ENCODE data around the gene CHST10. TPM values are rescaled to one million over a fixed set of nuclear protein-coding genes. Genes with fewer than 3 reads are reported as not detected.

CHST10 gene
- total RNA-seq, 4 donors from 2014 or later, result 1.1 to 7.8 (median 4.0) TPM

- in situ Hi-C loops (cut with MboI; ENCODE audit: low pct_ligation_motif_present in 1 of 4, low pct_unique_long_range_greater_than_20kb in 1 of 4, low sequenced_read_pairs in 3 of 4), result no loop called here
- Histone ChIP-seq H3K27ac (peak overlapping the region; percentile 73 to 84 (median 78)), H3K4me3 (peak overlapping the region; percentile 54 to 78 (median 68)), H3K36me3 (no peaks in the 10 kb centered on the region), H3K9me3 (no peaks in the 10 kb centered on the region), H3K27me3 (peaks cover 21% of the 10 kb centered on the region), H3K4me1 (peaks cover 0 to 17% (median 6%) of the 10 kb centered on the region in 4 donors)
- WGBS, 2 donors (ENCODE audit: low coverage in 1 of 2), result 0 to 16% methylated on average over 2 to 5 of the region's 5 CpGs
- no peak for DNase-seq
- TF ChIP-seq POLR2A (IDR thresholded peaks at IDR 0.05), result no peak
- TF ChIP-seq POLR2AphosphoS5 (IDR thresholded peaks at IDR 0.05), result no peak
- no peak for TF ChIP-seq EP300 (IDR thresholded peaks at IDR 0.05; ENCODE audit: low read depth)
- TF ChIP-seq, protein P1, sequence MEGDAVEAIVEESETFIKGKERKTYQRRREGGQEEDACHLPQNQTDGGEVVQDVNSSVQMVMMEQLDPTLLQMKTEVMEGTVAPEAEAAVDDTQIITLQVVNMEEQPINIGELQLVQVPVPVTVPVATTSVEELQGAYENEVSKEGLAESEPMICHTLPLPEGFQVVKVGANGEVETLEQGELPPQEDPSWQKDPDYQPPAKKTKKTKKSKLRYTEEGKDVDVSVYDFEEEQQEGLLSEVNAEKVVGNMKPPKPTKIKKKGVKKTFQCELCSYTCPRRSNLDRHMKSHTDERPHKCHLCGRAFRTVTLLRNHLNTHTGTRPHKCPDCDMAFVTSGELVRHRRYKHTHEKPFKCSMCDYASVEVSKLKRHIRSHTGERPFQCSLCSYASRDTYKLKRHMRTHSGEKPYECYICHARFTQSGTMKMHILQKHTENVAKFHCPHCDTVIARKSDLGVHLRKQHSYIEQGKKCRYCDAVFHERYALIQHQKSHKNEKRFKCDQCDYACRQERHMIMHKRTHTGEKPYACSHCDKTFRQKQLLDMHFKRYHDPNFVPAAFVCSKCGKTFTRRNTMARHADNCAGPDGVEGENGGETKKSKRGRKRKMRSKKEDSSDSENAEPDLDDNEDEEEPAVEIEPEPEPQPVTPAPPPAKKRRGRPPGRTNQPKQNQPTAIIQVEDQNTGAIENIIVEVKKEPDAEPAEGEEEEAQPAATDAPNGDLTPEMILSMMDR (IDR thresholded peaks at IDR 0.05), result no peak
- intact Hi-C loops (cut with DNase I; ENCODE audit: low total_unique reads), result loop anchor here (5.0 kb wide), 1 partner anchor 146 kb away; the partner anchor contains the start of gene PDCL3
Measured at GRCh38 chr2:100416397-100416934, 1.0 kb downstream of the CHST10 start.

- no peak overlapping the region for H3K4me3 ChIP-seq
- peaks cover 21% of the 10 kb centered on the region for H3K27me3 ChIP-seq
- no peak for DNase-seq
- H3K36me3 ChIP-seq, result no peaks in the 10 kb centered on the region
- no peak overlapping the region for H3K27ac ChIP-seq
- H3K9me3 ChIP-seq, result no peaks in the 10 kb centered on the region
- in situ Hi-C loops (cut with MboI; ENCODE audit: low pct_ligation_motif_present in 1 of 4, low pct_unique_long_range_greater_than_20kb in 1 of 4, low sequenced_read_pairs in 3 of 4), result no loop called here
- 91 to 92% methylated on average over 4 of the region's 4 CpGs for WGBS, 2 donors (ENCODE audit: low coverage in 1 of 2)
- intact Hi-C loops (cut with DNase I; ENCODE audit: low total_unique reads), result no loop called here
- peaks cover 0 to 17% (median 6%) of the 10 kb centered on the region in 4 donors for H3K4me1 ChIP-seq
- no peak for TF ChIP-seq EP300 (IDR thresholded peaks at IDR 0.05; ENCODE audit: low read depth)
- TF ChIP-seq, protein P1 (IDR thresholded peaks at IDR 0.05), result no peak
- no peak for TF ChIP-seq POLR2AphosphoS5 (IDR thresholded peaks at IDR 0.05)
- TF ChIP-seq POLR2A (IDR thresholded peaks at IDR 0.05), result no peak
Measured at GRCh38 chr2:100413571-100413970, 3.9 kb downstream of the CHST10 start.

- DNase-seq, result no peak
- no peak overlapping the region for H3K27ac ChIP-seq
- intact Hi-C loops (cut with DNase I; ENCODE audit: low total_unique reads), result no loop called here
- peaks cover 0 to 16% (median 6%) of the 10 kb centered on the region in 4 donors for H3K4me1 ChIP-seq
- H3K9me3 ChIP-seq, result no peaks in the 10 kb centered on the region
- H3K27me3 ChIP-seq, result peaks cover 18% of the 10 kb centered on the region
- in situ Hi-C loops (cut with MboI; ENCODE audit: low pct_ligation_motif_present in 1 of 4, low pct_unique_long_range_greater_than_20kb in 1 of 4, low sequenced_read_pairs in 3 of 4), result no loop called here
- 94 to 100% methylated on average over 4 to 5 of the region's 5 CpGs for WGBS, 2 donors (ENCODE audit: low coverage in 1 of 2)
- H3K4me3 ChIP-seq, result no peak overlapping the region
- TF ChIP-seq, protein P1 (IDR thresholded peaks at IDR 0.05), result no peak
- TF ChIP-seq EP300 (IDR thresholded peaks at IDR 0.05; ENCODE audit: low read depth) (no peak), POLR2AphosphoS5 (IDR thresholded peaks at IDR 0.05) (no peak), POLR2A (IDR thresholded peaks at IDR 0.05) (no peak)
- H3K36me3 ChIP-seq, result no peaks in the 10 kb centered on the region
Measured at GRCh38 chr2:100412881-100413321, 4.6 kb downstream of the CHST10 start.

DNA sequence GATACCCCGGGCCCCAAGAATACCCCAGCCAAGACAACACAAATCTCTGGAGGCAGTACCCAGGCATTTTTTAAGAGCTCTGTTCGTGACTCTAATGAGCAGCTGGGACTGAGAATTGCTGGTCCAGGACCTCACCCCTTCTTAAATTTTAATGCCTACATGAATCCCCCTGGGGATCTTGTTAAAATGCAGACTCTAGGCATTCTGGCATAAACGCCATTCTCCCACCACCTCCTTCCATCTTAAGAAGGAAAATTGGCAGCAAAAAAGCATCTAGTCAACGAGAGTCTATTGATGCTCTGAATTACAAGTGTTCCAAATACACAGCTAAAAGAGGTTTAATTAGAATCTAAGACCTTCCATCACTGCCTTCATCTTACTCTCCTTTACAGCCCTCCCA lies 5.0 kb downstream of the CHST10 start:
- Histone ChIP-seq H3K27me3 (peaks cover 14% of the 10 kb centered on the region), H3K9me3 (no peaks in the 10 kb centered on the region), H3K36me3 (no peaks in the 10 kb centered on the region), H3K4me1 (peaks cover 0 to 13% (median 6%) of the 10 kb centered on the region in 4 donors), H3K27ac (no peak overlapping the region), H3K4me3 (no peak overlapping the region)
- TF ChIP-seq POLR2A (IDR thresholded peaks at IDR 0.05) (no peak), POLR2AphosphoS5 (IDR thresholded peaks at IDR 0.05) (no peak), EP300 (IDR thresholded peaks at IDR 0.05; ENCODE audit: low read depth) (no peak)
- TF ChIP-seq, protein P1 (IDR thresholded peaks at IDR 0.05), result no peak
- no peak for DNase-seq
- intact Hi-C loops (cut with DNase I; ENCODE audit: low total_unique reads) (no loop called here), in situ Hi-C loops (cut with MboI; ENCODE audit: low pct_ligation_motif_present in 1 of 4, low pct_unique_long_range_greater_than_20kb in 1 of 4, low sequenced_read_pairs in 3 of 4) (no loop called here)
- WGBS, 2 donors (ENCODE audit: low coverage in 1 of 2), result 81 to 86% methylated on average over 2 to 4 of the region's 4 CpGs

Data from transverse colon (tissue), 4 donors.